ENCODE measurements around the gene DMP1.
A peak's percentile ranks its signal among the peaks of the same experiment; 100 is the strongest.
"Not testable (repeated sequence)": the region's sequence is repeated elsewhere in the genome, so short reads cannot be mapped to it uniquely, and the experiment has no call there.

DMP1 gene

DNA sequence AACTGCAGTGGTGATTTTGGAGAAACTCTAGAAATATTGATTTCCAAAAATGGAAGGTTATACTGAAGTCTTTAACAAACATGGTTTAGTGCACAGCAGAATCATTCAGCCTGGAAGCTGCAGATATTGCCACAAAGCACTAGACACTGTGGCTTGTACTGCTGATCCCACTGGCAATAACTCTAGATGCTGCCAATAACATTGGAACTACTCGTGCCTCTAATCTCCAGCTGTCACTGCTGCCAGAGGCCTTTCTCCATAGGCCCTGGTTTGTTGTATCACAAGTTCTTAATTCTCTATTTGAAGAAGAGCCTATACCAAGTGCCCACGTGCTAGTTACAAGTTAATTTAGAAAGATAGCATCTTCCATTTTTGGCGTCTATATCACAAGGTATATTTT is 19.3 kb downstream of the DMP1 start:
- TF ChIP-seq, protein P1, sequence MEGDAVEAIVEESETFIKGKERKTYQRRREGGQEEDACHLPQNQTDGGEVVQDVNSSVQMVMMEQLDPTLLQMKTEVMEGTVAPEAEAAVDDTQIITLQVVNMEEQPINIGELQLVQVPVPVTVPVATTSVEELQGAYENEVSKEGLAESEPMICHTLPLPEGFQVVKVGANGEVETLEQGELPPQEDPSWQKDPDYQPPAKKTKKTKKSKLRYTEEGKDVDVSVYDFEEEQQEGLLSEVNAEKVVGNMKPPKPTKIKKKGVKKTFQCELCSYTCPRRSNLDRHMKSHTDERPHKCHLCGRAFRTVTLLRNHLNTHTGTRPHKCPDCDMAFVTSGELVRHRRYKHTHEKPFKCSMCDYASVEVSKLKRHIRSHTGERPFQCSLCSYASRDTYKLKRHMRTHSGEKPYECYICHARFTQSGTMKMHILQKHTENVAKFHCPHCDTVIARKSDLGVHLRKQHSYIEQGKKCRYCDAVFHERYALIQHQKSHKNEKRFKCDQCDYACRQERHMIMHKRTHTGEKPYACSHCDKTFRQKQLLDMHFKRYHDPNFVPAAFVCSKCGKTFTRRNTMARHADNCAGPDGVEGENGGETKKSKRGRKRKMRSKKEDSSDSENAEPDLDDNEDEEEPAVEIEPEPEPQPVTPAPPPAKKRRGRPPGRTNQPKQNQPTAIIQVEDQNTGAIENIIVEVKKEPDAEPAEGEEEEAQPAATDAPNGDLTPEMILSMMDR (conservative IDR thresholded peaks at IDR 0.05; ENCODE audit: control insufficient read depth, insufficient read depth, low read depth, low read length), result no peak
- DNase-seq (ENCODE audit: low read depth), result no peak
- H3K4me3 ChIP-seq (ENCODE audit: control insufficient read depth, low read depth, low read length), result no peak overlapping the region

DNA sequence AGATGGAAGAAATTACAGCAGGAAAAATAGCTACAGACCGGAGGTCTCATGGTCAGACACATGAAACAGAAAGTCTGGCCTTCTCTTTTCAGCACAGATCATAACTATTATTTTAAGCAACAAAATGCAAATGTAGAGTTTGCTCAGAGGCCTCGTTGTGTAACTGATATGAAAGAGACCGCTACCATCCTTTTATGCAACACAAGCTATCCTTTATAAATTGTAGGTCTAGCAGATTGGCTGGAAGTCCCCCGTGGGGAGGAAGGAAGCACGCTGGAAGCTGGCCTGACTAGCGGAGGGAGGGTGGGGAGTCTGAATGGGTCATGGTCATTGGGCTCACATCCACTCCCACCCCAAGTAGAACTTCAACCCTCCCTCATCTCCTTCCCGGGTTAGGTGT is 27.7 kb downstream of the DMP1 start:
- H3K4me3 ChIP-seq (ENCODE audit: control insufficient read depth, low read depth, low read length), result no peak overlapping the region
- TF ChIP-seq, protein P1 (conservative IDR thresholded peaks at IDR 0.05; ENCODE audit: control insufficient read depth, insufficient read depth, low read depth, low read length), result no peak
- DNase-seq (ENCODE audit: low read depth), result no peak

DNA sequence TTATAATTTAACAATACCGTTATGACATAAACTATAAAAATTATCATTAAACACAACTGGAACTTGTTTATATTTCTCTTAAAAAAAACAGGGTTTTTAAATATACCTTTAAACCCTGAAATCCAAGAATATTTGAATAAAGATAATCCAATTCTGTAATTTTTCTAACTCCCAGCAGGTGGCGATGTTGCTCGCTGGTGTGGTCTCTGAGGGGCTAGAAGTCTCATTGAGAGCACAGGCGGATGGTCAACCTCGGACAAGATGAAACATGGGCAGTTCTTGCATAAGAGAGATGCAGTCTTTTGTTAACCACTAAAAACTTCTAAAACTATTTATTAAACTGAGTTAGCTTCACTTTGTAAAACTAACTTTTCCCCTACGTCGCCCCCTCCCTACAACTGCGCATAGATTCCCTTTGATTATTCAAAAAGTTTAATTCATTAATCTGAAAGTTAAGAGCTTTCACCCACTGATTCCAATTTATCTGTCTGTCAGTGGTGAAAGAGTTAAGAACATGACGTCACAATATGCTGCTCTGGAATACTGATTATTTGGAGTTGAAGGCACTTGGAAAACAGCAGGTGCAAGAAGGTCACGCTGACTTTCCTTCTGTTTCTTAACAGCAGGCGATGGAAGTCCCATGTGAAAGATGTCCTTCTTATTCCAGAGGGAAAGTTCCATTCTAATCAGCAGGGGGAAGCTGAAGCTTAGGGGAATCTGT is 29.5 kb downstream of the DMP1 start:
- TF ChIP-seq, protein P1 (conservative IDR thresholded peaks at IDR 0.05; ENCODE audit: control insufficient read depth, insufficient read depth, low read depth, low read length), result peak; percentile 73
- DNase-seq (ENCODE audit: low read depth), result peak; percentile 76
- H3K4me3 ChIP-seq (ENCODE audit: control insufficient read depth, low read depth, low read length), result no peak overlapping the region

DNA sequence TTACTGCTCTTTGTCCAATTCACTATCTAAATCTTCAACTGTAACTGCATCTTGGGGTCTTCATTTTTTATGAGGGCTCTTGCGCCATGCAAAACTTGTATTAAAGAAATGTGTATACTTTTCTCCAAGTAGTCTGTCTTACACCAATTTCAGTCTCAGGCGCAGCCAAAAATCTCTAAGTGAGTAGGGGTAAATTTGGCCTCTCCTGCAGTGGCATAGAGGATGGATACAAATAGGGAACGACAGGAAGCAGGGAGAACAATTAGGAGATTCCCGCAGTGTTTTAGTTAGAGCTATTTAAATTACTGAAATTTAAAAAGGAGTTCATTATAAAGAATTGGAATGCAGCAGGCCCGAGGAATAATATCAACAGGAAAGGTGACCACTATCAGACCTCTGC is 30.2 kb downstream of the DMP1 start:
- no peak overlapping the region for H3K4me3 ChIP-seq (ENCODE audit: control insufficient read depth, low read depth, low read length)

DNA sequence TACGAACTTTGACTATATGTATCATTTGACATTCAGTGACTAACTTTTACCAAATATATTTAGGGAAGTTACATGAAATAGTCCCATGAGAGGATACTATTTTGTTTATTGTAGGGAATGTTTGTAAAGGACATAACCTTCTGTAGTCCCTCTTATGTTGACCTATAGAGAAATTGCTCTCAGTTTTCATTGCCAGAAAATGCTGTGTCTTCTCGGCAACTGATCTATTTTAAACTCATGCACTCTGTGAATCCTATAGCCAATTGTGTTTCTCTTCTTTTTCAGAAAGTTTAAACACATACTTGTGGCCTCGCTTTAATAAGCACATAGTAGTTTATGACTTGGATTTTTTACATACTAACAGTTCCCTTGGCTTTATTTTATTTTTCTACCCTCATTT is 38.2 kb downstream of the DMP1 start:
- DNase-seq (ENCODE audit: low read depth), result no peak
- TF ChIP-seq, protein P1 (conservative IDR thresholded peaks at IDR 0.05; ENCODE audit: control insufficient read depth, insufficient read depth, low read depth, low read length), result no peak
- H3K4me3 ChIP-seq (ENCODE audit: control insufficient read depth, low read depth, low read length), result no peak overlapping the region

More for the DNA sequence above, 30.2 kb downstream of the DMP1 start:
- TF ChIP-seq, protein P1 (conservative IDR thresholded peaks at IDR 0.05; ENCODE audit: control insufficient read depth, insufficient read depth, low read depth, low read length), result no peak
- no peak for DNase-seq (ENCODE audit: low read depth)

DNA sequence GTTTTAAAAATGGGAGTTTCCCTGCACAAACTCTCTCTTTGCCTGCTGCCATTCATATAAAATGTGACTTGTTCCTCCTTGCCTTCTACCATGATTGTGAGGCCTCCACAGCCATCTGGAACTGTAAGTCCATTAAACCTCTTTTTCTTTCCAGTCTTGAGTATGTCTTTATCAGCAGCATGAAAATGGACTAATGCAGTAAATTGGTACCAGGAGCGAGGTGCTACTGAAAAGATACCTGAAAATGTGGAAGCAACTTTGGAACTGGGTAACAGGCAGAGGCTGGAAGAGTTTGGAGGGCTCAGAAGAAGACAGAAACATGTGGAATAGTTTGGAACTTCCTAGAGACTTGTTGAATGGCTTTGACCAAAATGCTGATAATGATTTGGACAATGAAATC is 40.9 kb downstream of the DMP1 start:
- not testable (repeated sequence) for DNase-seq (ENCODE audit: low read depth); H3K4me3 ChIP-seq (ENCODE audit: control insufficient read depth, low read depth, low read length)

DNA sequence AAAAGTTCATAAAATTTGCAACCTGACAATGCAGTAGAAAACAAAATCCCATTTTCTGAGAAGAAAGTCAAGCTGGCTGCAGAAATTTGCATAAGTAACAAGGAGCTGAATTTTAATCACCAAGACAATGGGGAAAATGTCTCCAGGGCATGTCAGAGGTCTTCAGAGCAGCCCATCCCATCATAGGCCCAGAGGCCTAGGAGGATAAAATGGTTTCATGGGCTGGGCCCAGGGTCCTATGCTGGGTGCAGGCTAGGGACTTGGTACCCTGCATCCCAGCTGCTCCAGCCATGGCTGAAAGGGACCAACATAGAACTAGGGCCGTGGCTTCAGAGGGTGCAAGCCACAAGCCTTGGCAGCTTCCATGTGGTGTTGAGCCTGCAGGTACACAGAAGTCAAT is 42.0 kb downstream of the DMP1 start:
- H3K4me3 ChIP-seq (ENCODE audit: control insufficient read depth, low read depth, low read length); DNase-seq (ENCODE audit: low read depth): not testable (repeated sequence)

DNA sequence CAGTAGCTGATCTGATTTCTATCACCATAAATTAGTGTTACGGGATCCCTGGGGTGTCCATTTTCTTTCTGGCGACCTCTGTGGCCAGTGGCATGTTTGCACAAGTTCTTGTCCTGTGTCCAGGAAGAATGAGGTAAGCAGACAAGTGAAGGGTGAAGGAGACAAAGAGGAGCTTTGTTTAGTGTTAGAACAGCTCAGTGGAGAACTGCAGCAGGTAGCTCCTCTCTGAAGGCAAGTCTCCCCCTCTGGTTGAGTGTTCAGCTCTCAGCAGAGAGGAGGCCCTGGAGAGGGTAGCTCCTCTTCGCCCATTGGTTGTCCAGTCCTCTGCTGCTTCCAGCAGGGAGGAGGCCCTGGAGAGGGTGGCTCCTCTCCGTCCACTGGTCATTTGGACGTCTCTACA is 47.2 kb downstream of the DMP1 start:
- no peak overlapping the region for H3K4me3 ChIP-seq (ENCODE audit: control insufficient read depth, low read depth, low read length)
- no peak for DNase-seq (ENCODE audit: low read depth)
- TF ChIP-seq, protein P1 (conservative IDR thresholded peaks at IDR 0.05; ENCODE audit: control insufficient read depth, insufficient read depth, low read depth, low read length), result no peak
